Sigmoid colon (tissue), 4 donors: ENCODE results near the gene RPUSD3.

ENCODE experiments used
- POLR2A ChIP-seq, 2 donors: fragments of 450-650 bp; IDR thresholded peaks; one replicate each; pipeline ENCODE4 v1.6.1; 2016; ENCODE audit warnings: antibody characterized with exemption in 2 of 2, mild to moderate bottlenecking in 2 of 2, moderate library complexity in 2 of 2
- POLR2AphosphoS5 ChIP-seq, 4 donors: sonication (generic); formaldehyde crosslinking; IDR thresholded peaks; one replicate each; pipeline ENCODE4 v1.6.1; 2017; ENCODE audit warnings: antibody characterized with exemption in 4 of 4
- TF ChIP-seq, protein P1 (sequence below), 4 experiments: fragments of 450-650 bp in 3 of 4; fragments of 200-600 bp in 1 of 4; IDR thresholded peaks; one replicate each; pipeline ENCODE4 v1.5.1; 2016 to 2019; ENCODE audit warnings: antibody characterized with exemption in 4 of 4, mild to moderate bottlenecking in 3 of 4, moderate library complexity in 2 of 4

DNA sequence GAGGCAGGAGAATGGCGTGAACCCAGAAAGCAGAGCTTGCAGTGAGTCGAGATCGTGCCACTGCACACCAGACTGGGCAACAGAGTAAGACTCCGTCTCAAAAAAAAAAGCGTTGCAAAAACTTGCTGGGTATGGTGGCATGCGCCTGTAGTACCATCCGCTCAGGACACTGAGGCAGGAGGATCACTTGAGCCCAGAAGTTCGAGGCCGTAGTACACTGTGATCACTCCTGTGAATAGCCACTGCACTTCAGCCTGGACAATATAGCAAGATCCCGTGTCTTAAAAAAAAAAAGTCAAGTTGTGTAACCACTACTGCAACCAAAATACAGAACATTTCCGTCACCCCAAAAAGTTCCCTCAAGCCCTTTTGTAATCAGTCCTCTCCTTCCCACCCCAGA, 49.4 kb downstream of the RPUSD3 start:
- TF ChIP-seq, protein P1, sequence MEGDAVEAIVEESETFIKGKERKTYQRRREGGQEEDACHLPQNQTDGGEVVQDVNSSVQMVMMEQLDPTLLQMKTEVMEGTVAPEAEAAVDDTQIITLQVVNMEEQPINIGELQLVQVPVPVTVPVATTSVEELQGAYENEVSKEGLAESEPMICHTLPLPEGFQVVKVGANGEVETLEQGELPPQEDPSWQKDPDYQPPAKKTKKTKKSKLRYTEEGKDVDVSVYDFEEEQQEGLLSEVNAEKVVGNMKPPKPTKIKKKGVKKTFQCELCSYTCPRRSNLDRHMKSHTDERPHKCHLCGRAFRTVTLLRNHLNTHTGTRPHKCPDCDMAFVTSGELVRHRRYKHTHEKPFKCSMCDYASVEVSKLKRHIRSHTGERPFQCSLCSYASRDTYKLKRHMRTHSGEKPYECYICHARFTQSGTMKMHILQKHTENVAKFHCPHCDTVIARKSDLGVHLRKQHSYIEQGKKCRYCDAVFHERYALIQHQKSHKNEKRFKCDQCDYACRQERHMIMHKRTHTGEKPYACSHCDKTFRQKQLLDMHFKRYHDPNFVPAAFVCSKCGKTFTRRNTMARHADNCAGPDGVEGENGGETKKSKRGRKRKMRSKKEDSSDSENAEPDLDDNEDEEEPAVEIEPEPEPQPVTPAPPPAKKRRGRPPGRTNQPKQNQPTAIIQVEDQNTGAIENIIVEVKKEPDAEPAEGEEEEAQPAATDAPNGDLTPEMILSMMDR (IDR thresholded peaks at IDR 0.05): no peak
- TF ChIP-seq POLR2AphosphoS5 (IDR thresholded peaks at IDR 0.05) (no peak), POLR2A (IDR thresholded peaks at IDR 0.05) (no peak)
